ENCODE measurements around the gene ZFYVE28. TPM values are rescaled to one million over a fixed set of nuclear protein-coding genes. Genes with fewer than 3 reads are reported as not detected.

ZFYVE28 gene
- total RNA-seq, 3 donors from 2014 or later (not counting 1 experiment from before 2014, with no cell fraction given): 85.4 to 107 (median 104) TPM

GRCh38 chr4:2418650-2419571, 466 bp upstream of the ZFYVE28 start, which contains the start of gene CFAP99:
Gene CFAP99, plus strand, starts transcription at chr4:2418955.
- no peaks in the 10 kb centered on the region for H3K36me3 Mint-ChIP-seq
- DNase-seq (peak; percentile 91 to 99), ATAC-seq (peak; percentile 85 to 97 (median 89))
- peaks cover 16 to 20% of the 10 kb centered on the region in 2 donors for H3K27me3 Mint-ChIP-seq (ENCODE audit: low read depth in 2 of 2)
- H3K9me3 Mint-ChIP-seq: no peaks in the 10 kb centered on the region
- peak within 1 kb of the TSS; percentile 92 for H3K4me3 Mint-ChIP-seq
- Histone ChIP-seq H3K4me3 (ENCODE audit: low read length) (peak within 1 kb of the TSS; percentile 36), H3K9me3 (ENCODE audit: control insufficient read depth, insufficient read depth, low read length) (no peaks in the 10 kb centered on the region), H3K27ac (ENCODE audit: low read length) (peak within 1 kb of the TSS; percentile 78), H3K36me3 (ENCODE audit: control insufficient read depth, insufficient read depth, low read length) (no peaks in the 10 kb centered on the region), H3K27me3 (ENCODE audit: control insufficient read depth, insufficient read depth, low read length) (peaks cover 25% of the 10 kb centered on the region), H3K4me1 (ENCODE audit: control insufficient read depth, insufficient read depth, low read length) (peaks cover 41% of the 10 kb centered on the region)
- H3K4me1 Mint-ChIP-seq: peaks cover 41 to 48% of the 10 kb centered on the region in 2 donors
- H3K27ac Mint-ChIP-seq: peak within 1 kb of the TSS; percentile 87 to 88
- WGBS (ENCODE audit: insufficient coverage): under 1% methylated on average over 94 of the region's 94 CpGs
- intact Hi-C loops (cut with micrococcal nuclease): loop anchor here (1.0 to 2.0 kb wide), 2 partner anchors 177 to 544 kb away; partner anchors contain the start of genes GRK4, HAUS3, NOP14 and POLN
- peak; percentile 26 for TF ChIP-seq CTCF (IDR thresholded peaks at IDR 0.05)

GRCh38 chr4:2417226-2417764, 1.1 kb downstream of the ZFYVE28 start:
- ATAC-seq: no peak
- TF ChIP-seq CTCF (IDR thresholded peaks at IDR 0.05): no peak
- Histone ChIP-seq H3K27me3 (ENCODE audit: control insufficient read depth, insufficient read depth, low read length) (peaks cover 25% of the 10 kb centered on the region), H3K27ac (ENCODE audit: low read length) (no peak overlapping the region), H3K4me3 (ENCODE audit: low read length) (peak overlapping the region; percentile 36), H3K9me3 (ENCODE audit: control insufficient read depth, insufficient read depth, low read length) (no peaks in the 10 kb centered on the region), H3K36me3 (ENCODE audit: control insufficient read depth, insufficient read depth, low read length) (no peaks in the 10 kb centered on the region), H3K4me1 (ENCODE audit: control insufficient read depth, insufficient read depth, low read length) (peaks cover 57% of the 10 kb centered on the region)
- peak in 1 of 2 donors; percentile 54 for DNase-seq
- H3K4me1 Mint-ChIP-seq: peaks cover 57 to 65% of the 10 kb centered on the region in 2 donors
- WGBS (ENCODE audit: insufficient coverage): under 1% methylated on average over 61 of the region's 61 CpGs
- H3K27ac Mint-ChIP-seq: peak overlapping the region; percentile 45 to 87
- intact Hi-C loops (cut with micrococcal nuclease): no loop called here
- peaks cover 15 to 16% of the 10 kb centered on the region in 2 donors for H3K27me3 Mint-ChIP-seq (ENCODE audit: low read depth in 2 of 2)
- no peaks in the 10 kb centered on the region for H3K36me3 Mint-ChIP-seq
- no peaks in the 10 kb centered on the region for H3K9me3 Mint-ChIP-seq
- peak overlapping the region; percentile 92 for H3K4me3 Mint-ChIP-seq

- H3K36me3 Mint-ChIP-seq: no peaks in the 10 kb centered on the region
- peaks cover 23% of the 10 kb centered on the region for H3K27me3 ChIP-seq (ENCODE audit: control insufficient read depth, insufficient read depth, low read length)
- H3K27me3 Mint-ChIP-seq (ENCODE audit: low read depth in 2 of 2): peaks cover 14 to 15% of the 10 kb centered on the region in 2 donors
- H3K4me3 Mint-ChIP-seq: peak overlapping the region; percentile 87
- ATAC-seq (no peak), DNase-seq (peak in 1 of 2 donors; percentile 64)
- WGBS (ENCODE audit: insufficient coverage): 3% methylated on average over 55 of the region's 55 CpGs
- H3K9me3 Mint-ChIP-seq: no peaks in the 10 kb centered on the region
- peaks cover 63 to 71% of the 10 kb centered on the region in 2 donors for H3K4me1 Mint-ChIP-seq
- H3K27ac ChIP-seq (ENCODE audit: low read length): peak overlapping the region; percentile 40
- TF ChIP-seq CTCF (IDR thresholded peaks at IDR 0.05): no peak
- H3K4me3 ChIP-seq (ENCODE audit: low read length): peak overlapping the region; percentile 34
- no peaks in the 10 kb centered on the region for H3K9me3 ChIP-seq (ENCODE audit: control insufficient read depth, insufficient read depth, low read length)
- no peaks in the 10 kb centered on the region for H3K36me3 ChIP-seq (ENCODE audit: control insufficient read depth, insufficient read depth, low read length)
- intact Hi-C loops (cut with micrococcal nuclease): no loop called here
- peaks cover 63% of the 10 kb centered on the region for H3K4me1 ChIP-seq (ENCODE audit: control insufficient read depth, insufficient read depth, low read length)
- H3K27ac Mint-ChIP-seq: peak overlapping the region; percentile 76 to 100
Observed at GRCh38 chr4:2416564-2417225, 1.8 kb downstream of the ZFYVE28 start.

All from natural killer cell (primary cell).